Measurements from ENCODE around the gene CELF2.

Gene CELF2

DNA sequence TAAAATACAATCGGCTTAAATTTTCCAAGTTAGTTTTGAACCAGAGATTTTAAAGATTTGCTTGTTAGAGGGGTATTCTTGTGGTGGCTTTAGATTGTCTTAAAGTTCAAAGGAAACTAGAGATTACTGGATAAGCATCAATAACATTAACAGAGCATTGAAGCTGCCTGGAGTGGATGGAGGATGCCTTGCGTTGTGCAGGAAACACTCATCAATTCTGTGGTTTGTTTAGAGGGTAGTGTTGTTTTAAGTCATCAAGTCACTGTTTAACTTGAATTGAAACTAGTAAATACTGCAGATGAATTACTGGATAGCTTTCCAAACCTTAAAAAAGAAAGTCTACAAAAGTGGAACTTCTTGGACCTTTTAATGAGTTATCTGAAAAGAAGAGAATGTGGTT, 218.6 kb downstream of the CELF2 start:
- no peak for TF ChIP-seq POLR2A (IDR thresholded peaks at IDR 0.05; ENCODE audit: extremely low read depth, insufficient read length)
- TF ChIP-seq MYC (IDR thresholded peaks at IDR 0.05; ENCODE audit: low read depth, low read length), result no peak
- TF ChIP-seq, protein P1, sequence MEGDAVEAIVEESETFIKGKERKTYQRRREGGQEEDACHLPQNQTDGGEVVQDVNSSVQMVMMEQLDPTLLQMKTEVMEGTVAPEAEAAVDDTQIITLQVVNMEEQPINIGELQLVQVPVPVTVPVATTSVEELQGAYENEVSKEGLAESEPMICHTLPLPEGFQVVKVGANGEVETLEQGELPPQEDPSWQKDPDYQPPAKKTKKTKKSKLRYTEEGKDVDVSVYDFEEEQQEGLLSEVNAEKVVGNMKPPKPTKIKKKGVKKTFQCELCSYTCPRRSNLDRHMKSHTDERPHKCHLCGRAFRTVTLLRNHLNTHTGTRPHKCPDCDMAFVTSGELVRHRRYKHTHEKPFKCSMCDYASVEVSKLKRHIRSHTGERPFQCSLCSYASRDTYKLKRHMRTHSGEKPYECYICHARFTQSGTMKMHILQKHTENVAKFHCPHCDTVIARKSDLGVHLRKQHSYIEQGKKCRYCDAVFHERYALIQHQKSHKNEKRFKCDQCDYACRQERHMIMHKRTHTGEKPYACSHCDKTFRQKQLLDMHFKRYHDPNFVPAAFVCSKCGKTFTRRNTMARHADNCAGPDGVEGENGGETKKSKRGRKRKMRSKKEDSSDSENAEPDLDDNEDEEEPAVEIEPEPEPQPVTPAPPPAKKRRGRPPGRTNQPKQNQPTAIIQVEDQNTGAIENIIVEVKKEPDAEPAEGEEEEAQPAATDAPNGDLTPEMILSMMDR (IDR thresholded peaks at IDR 0.05; ENCODE audit: low read depth, low read length), result no peak
- TF ChIP-seq, protein P2, sequence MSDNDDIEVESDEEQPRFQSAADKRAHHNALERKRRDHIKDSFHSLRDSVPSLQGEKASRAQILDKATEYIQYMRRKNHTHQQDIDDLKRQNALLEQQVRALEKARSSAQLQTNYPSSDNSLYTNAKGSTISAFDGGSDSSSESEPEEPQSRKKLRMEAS (IDR thresholded peaks at IDR 0.05; ENCODE audit: low read depth, low read length), result no peak
- H3K4me3 ChIP-seq (ENCODE audit: low read depth, low read length), result no peak overlapping the region
- DNase-seq (ENCODE audit: low read depth), result no peak

DNA sequence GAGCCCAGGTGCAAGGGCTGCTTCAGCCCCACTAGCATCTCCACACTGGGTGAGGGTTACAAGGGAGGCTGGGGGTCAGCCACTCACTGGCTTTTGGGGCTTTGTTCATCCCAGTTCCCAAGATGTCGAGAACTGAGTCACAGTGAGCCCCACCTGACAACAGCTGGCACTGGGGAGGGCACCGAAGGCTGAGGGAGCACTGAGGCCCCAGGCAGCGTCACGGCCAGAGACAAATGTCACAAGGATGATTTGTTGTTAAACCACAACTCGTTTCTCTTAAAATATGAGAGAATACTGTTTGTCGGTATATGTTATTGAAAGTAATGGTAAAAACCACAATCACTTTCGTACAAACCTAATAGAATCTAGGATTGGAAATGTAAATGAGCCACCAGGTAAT, 219.9 kb downstream of the CELF2 start:
- H3K4me3 ChIP-seq (ENCODE audit: low read depth, low read length), result no peak overlapping the region
- TF ChIP-seq, protein P1 (IDR thresholded peaks at IDR 0.05; ENCODE audit: low read depth, low read length), result no peak
- no peak for TF ChIP-seq POLR2A (IDR thresholded peaks at IDR 0.05; ENCODE audit: extremely low read depth, insufficient read length)
- no peak for TF ChIP-seq MYC (IDR thresholded peaks at IDR 0.05; ENCODE audit: low read depth, low read length)
- TF ChIP-seq, protein P2 (IDR thresholded peaks at IDR 0.05; ENCODE audit: low read depth, low read length), result no peak
- no peak for DNase-seq (ENCODE audit: low read depth)

DNA sequence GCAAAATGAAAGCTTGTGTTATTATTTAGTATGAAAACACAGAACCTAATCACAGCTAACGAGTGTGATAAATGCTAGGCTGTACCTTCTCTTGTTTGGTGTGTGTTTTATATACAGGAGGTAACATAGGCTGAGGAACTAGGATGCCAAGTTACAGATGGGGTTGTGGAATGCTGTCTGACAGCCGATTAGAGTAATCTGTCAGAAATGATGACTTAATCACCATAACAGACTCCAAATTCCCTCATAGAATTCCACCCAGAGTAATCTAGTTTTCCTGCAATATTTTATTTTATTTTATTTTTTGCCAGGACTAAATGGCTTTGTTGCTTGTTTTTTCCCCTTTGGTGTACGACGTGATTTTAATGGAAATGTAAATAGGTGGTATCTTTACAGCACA, 221.2 kb downstream of the CELF2 start:
- no peak for DNase-seq (ENCODE audit: low read depth)
- no peak overlapping the region for H3K4me3 ChIP-seq (ENCODE audit: low read depth, low read length)
- TF ChIP-seq POLR2A (IDR thresholded peaks at IDR 0.05; ENCODE audit: extremely low read depth, insufficient read length) (no peak), MYC (IDR thresholded peaks at IDR 0.05; ENCODE audit: low read depth, low read length) (no peak)
- TF ChIP-seq, protein P1 (IDR thresholded peaks at IDR 0.05; ENCODE audit: low read depth, low read length), result no peak
- TF ChIP-seq, protein P2 (IDR thresholded peaks at IDR 0.05; ENCODE audit: low read depth, low read length), result no peak

DNA sequence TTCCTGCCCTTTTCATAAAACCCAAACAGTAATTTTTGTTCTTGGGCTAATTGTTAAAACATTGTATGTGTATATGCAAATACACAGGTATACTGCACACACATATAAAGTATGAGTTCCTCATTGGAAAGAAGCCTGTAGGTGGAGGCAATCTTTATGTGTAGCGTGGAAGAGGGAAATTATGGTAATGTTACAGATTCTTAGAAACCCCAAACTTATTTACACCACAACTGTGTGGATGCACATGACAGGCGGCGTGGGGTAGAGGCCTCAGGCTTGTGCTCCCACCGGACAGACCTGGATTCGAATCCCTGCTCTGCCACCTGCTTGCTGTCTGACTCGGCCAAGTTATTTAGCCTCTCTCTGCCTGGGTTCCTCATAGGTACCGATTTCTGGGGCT, 223.0 kb downstream of the CELF2 start:
- DNase-seq (ENCODE audit: low read depth), result no peak
- no peak overlapping the region for H3K4me3 ChIP-seq (ENCODE audit: low read depth, low read length)
- TF ChIP-seq, protein P1 (IDR thresholded peaks at IDR 0.05; ENCODE audit: low read depth, low read length), result no peak
- TF ChIP-seq MYC (IDR thresholded peaks at IDR 0.05; ENCODE audit: low read depth, low read length) (no peak), POLR2A (IDR thresholded peaks at IDR 0.05; ENCODE audit: extremely low read depth, insufficient read length) (no peak)
- TF ChIP-seq, protein P2 (IDR thresholded peaks at IDR 0.05; ENCODE audit: low read depth, low read length), result no peak

DNA sequence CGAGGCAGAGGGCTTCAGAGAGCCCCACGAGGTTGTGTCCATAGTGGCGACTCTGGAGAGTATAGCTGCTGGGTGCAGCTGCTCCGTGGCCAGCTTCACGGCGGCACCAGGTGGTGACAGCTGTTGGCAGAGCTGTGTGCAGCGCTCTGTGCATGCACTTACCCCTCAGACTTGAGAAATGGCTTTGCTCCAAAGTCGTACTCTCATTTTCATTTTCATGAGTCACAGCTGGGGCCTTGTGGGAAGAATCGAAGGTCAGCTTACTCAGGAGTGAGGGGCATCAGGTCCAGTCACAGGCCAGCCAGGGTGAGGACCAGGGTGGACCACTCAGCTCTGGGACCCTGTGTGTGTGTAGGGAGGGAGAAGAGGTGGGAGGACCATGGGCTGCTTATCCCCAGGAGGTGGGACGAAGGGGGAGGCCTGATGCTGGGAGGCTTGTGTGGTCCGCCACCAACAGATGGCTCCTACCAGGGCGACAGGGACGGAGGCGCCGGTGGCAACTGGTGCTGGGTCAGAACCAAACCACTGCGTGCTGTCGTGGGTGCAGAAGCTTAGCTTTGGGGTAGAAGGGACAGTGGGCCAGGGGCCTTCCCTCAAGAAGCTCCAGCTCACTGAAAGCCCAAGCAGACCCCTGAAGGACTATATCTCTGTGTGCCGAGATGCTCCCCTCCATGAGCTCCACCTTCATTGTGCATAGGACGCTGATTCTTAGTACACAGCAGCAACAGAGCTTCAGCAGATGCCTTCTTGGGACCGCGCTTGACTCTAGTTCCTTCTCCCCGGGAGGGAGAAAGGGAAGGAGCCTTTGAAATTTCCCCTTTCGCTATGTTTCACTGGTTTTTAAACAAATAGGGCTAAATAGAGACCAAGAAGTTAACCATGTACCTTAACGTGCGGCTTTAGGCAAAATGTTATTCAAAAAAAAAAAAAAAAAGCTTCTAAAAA, 225.0 kb downstream of the CELF2 start:
- TF ChIP-seq, protein P2 (IDR thresholded peaks at IDR 0.05; ENCODE audit: low read depth, low read length), result no peak
- TF ChIP-seq POLR2A (IDR thresholded peaks at IDR 0.05; ENCODE audit: extremely low read depth, insufficient read length), result no peak
- TF ChIP-seq MYC (IDR thresholded peaks at IDR 0.05; ENCODE audit: low read depth, low read length), result no peak
- TF ChIP-seq, protein P1 (IDR thresholded peaks at IDR 0.05; ENCODE audit: low read depth, low read length), result no peak
- no peak for DNase-seq (ENCODE audit: low read depth)
- no peak overlapping the region for H3K4me3 ChIP-seq (ENCODE audit: low read depth, low read length)

Data from NB4 (cell line).